HCT116 (cell line): ENCODE measurements around the gene DLG2. TPM values are rescaled to one million over a fixed set of nuclear protein-coding genes. Genes with fewer than 3 reads are reported as not detected.

Source experiments
- ATAC-seq: fragments of 200-7000 bp; cut with Tn5 transposase; 2 replicates; pipeline ENCODE4 v1.9.1; 2020; ENCODE audit warnings: mild to moderate bottlenecking, moderate library complexity
- BruUV-seq: library from RNA; stranded (reverse); fragments of 400-500 nt; replicated peaks from 2 replicates; lab custom pipeline; 2021; lab: Mats Ljungman, UMichigan
- CTCF ChIA-PET: fragments of 300-600 bp; sonication (Branson Sonifier 250); formaldehyde crosslinking; loops from one replicate; lab custom pipeline; 2021; ENCODE audit warnings: antibody characterized with exemption; lab: Charles Lee
- POLR2A ChIA-PET: fragments of 300-600, 350-600 bp; sonication (Branson Sonifier 250); formaldehyde crosslinking; loops from one replicate; lab custom pipeline; 2021; ENCODE audit warnings: antibody characterized with exemption; lab: Charles Lee
- RAD21 ChIA-PET, 2 experiments: fragments of 300-600 bp; sonication (Branson Sonifier 250); formaldehyde crosslinking; loops; one replicate each; lab custom pipeline; 2023; ENCODE audit warnings: low total read pairs in 2 of 2; ENCODE audit not compliant: uncharacterized antibody in 2 of 2, unreplicated experiment in 2 of 2, low non-redundant PET in 1 of 2; lab: Charles Lee
- DNase-seq: peaks from one replicate; pipeline ENCODE4 v3.0.0-alpha.2; 2010; ENCODE audit warnings: low read depth, low spot score
- H2AFZ ChIP-seq: fragments of 200-600 bp; shearing (Covaris generic), sonication (generic); 2 replicates; pipeline ENCODE4 v1.6.1; 2017; ENCODE audit warnings: low read depth, mixed run types, mixed read lengths, antibody characterized with exemption, low read length; ENCODE audit not compliant: poor library complexity, severe bottlenecking
- H3K27ac ChIP-seq: 2 replicates; pipeline ENCODE4 v1.5.1; 2012; ENCODE audit warnings: low read depth, low read length
- H3K27me3 ChIP-seq: fragments of 200-600 bp; sonication (generic); 2 replicates; pipeline ENCODE4 v1.6.1; 2016; ENCODE audit warnings: mixed run types, low read length, mixed read lengths; ENCODE audit not compliant: insufficient read depth
- H3K36me3 ChIP-seq, 2 experiments: fragments of 200-500 bp in 1 of 2; fragments of 200-600 bp in 1 of 2; sonication (Bioruptor generic) in 1 of 2; sonication (generic) in 1 of 2; 2 replicates each; pipeline versions ENCODE4 v1.5.1 to v1.6.1; 2014 to 2016; ENCODE audit warnings: low read length in 2 of 2, inconsistent platforms in 1 of 2, mixed read lengths in 1 of 2, mixed run types in 1 of 2; ENCODE audit not compliant: insufficient read depth in 2 of 2, control insufficient read depth in 1 of 2
- H3K4me1 ChIP-seq, 2 experiments: fragments of 200-600 bp in 1 of 2; sonication (generic) in 1 of 2; 2 replicates each; pipeline versions ENCODE4 v1.5.1 to v1.6.1; 2012 to 2017; ENCODE audit warnings: low read length in 2 of 2, inconsistent platforms in 1 of 2, mild to moderate bottlenecking in 1 of 2, mixed read lengths in 1 of 2, mixed run types in 1 of 2, moderate library complexity in 1 of 2; ENCODE audit not compliant: insufficient read depth in 2 of 2, control insufficient read depth in 1 of 2
- H3K4me2 ChIP-seq: fragments of 200-600 bp; sonication (generic); 2 replicates; pipeline ENCODE4 v1.6.1; 2017; ENCODE audit warnings: mixed run types, low read length, mixed read lengths
- H3K4me3 ChIP-seq, 2 experiments: fragments of 200-600 bp in 1 of 2; sonication (generic) in 1 of 2; replicated peaks in 1 of 2; 2 replicates each; pipeline ENCODE4 v1.5.1; 2011 to 2016; ENCODE audit warnings: low read length in 2 of 2, control low read depth in 1 of 2, low read depth in 1 of 2, mild to moderate bottlenecking in 1 of 2, mixed read lengths in 1 of 2, mixed run types in 1 of 2
- H3K79me2 ChIP-seq: fragments of 200-600 bp; sonication (generic); 2 replicates; pipeline ENCODE4 v1.6.1; 2017; ENCODE audit warnings: mild to moderate bottlenecking, mixed run types, low read length, moderate library complexity, mixed read lengths; ENCODE audit not compliant: insufficient read depth
- H3K9ac ChIP-seq: fragments of 200-600 bp; sonication (generic); 2 replicates; pipeline ENCODE4 v1.6.1; 2016; ENCODE audit warnings: low read length, mixed read lengths
- H3K9me2 ChIP-seq: fragments of 200-600 bp; sonication (generic), shearing (Covaris generic); 2 replicates; pipeline ENCODE4 v1.6.1; 2017; ENCODE audit warnings: mixed run types, mild to moderate bottlenecking, moderate library complexity; ENCODE audit not compliant: insufficient read depth
- H3K9me3 ChIP-seq, 2 experiments: fragments of 200-500 bp in 1 of 2; fragments of 200-600 bp in 1 of 2; sonication (Bioruptor generic) in 1 of 2; sonication (generic) in 1 of 2; 2 replicates each; pipeline ENCODE4 v1.6.1; 2014 to 2017; ENCODE audit warnings: low read length in 2 of 2, mixed read lengths in 2 of 2, inconsistent platforms in 1 of 2, low read depth in 1 of 2, mild to moderate bottlenecking in 1 of 2, mixed run types in 1 of 2, moderate library complexity in 1 of 2; ENCODE audit not compliant: control insufficient read depth in 1 of 2, insufficient read depth in 1 of 2
- H4K20me1 ChIP-seq: fragments of 200-600 bp; sonication (generic), shearing (Covaris generic); 2 replicates; pipeline ENCODE4 v1.6.1; 2017; ENCODE audit warnings: mixed run types, mild to moderate bottlenecking, moderate library complexity; ENCODE audit not compliant: insufficient read depth
- ATF3 ChIP-seq: IDR thresholded peaks from 2 replicates; pipeline ENCODE4 v1.6.1; 2012
- CBX3 ChIP-seq: IDR thresholded peaks from 2 replicates; pipeline ENCODE4 v1.6.1; 2012; ENCODE audit warnings: low read depth
- CTCF ChIP-seq, 3 experiments: fragments of 200-600 bp in 1 of 3; sonication (generic) in 1 of 3; IDR thresholded peaks in 2 of 3; conservative IDR thresholded peaks in 1 of 3; 2 replicates each; pipeline ENCODE4 v1.5.1; 2012 to 2017; ENCODE audit warnings: low read depth in 2 of 3, low read length in 2 of 3, antibody characterized with exemption in 1 of 3, borderline replicate concordance in 1 of 3, control low read depth in 1 of 3, mild to moderate bottlenecking in 1 of 3, mixed read lengths in 1 of 3, mixed run types in 1 of 3, moderate library complexity in 1 of 3; ENCODE audit not compliant: insufficient read depth in 1 of 3
- ELF1 ChIP-seq: IDR thresholded peaks from 2 replicates; pipeline ENCODE4 v1.6.1; 2012; ENCODE audit warnings: low read depth, borderline replicate concordance
- EZH2phosphoT487 ChIP-seq: fragments of 200-600 bp; IDR thresholded peaks from 2 replicates; pipeline ENCODE4 v1.6.1; 2018; ENCODE audit warnings: antibody characterized with exemption, borderline replicate concordance
- FOSL1 ChIP-seq: IDR thresholded peaks from 2 replicates; pipeline ENCODE4 v1.6.1; 2012; ENCODE audit warnings: low read depth
- JUND ChIP-seq: IDR thresholded peaks from 2 replicates; pipeline ENCODE4 v1.6.1; 2012
- MAX ChIP-seq: IDR thresholded peaks from 2 replicates; pipeline ENCODE4 v1.6.1; 2012
- POLR2AphosphoS5 ChIP-seq: IDR thresholded peaks from 2 replicates; pipeline ENCODE4 v1.6.1; 2011; ENCODE audit warnings: mild to moderate bottlenecking, low read depth, low read length, moderate library complexity
- RAD21 ChIP-seq: IDR thresholded peaks from 2 replicates; pipeline ENCODE4 v1.6.1; 2012; ENCODE audit warnings: low read depth, mild to moderate bottlenecking
- REST ChIP-seq: IDR thresholded peaks from 2 replicates; pipeline ENCODE4 v1.6.1; 2012; ENCODE audit warnings: low read depth
- SIN3A ChIP-seq: IDR thresholded peaks from 2 replicates; pipeline ENCODE4 v1.6.1; 2012; ENCODE audit warnings: low read depth
- SRF ChIP-seq: IDR thresholded peaks from 2 replicates; pipeline ENCODE4 v1.6.1; 2012; ENCODE audit warnings: low read depth
- TCF7L2 ChIP-seq: IDR thresholded peaks from 2 replicates; pipeline ENCODE4 v1.7.0; 2011; ENCODE audit warnings: borderline replicate concordance, inconsistent platforms; ENCODE audit not compliant: insufficient read depth, insufficient read length; ENCODE audit errors: extremely low read depth
- YY1 ChIP-seq: IDR thresholded peaks from 2 replicates; pipeline ENCODE4 v1.6.1; 2011; ENCODE audit warnings: low read length, low read depth, moderate library complexity, mild to moderate bottlenecking; ENCODE audit not compliant: insufficient replicate concordance; ENCODE audit errors: extremely low read depth
- intact Hi-C: fragments of 100-400 bp; cut with micrococcal nuclease; formaldehyde crosslinking; loops from 2 replicates; pipeline ENCODE4 v1.10.0; 2022
- total RNA-seq: library from RNA; stranded (reverse); gene quantifications from one replicate; pipeline ENCODE4 v1.2.1, GENCODE V29; 2021; ENCODE audit not compliant: unreplicated experiment

The DLG2 gene
- total RNA-seq, 1 experiment from 2014 or later = 2.4 TPM

- TF ChIP-seq CTCF (IDR thresholded peaks at IDR 0.05 in 2 of 3, conservative IDR thresholded peaks at IDR 0.05 in 1 of 3; ENCODE audit: borderline replicate concordance in 1 of 3, insufficient read depth in 1 of 3, low read depth in 2 of 3, low read length in 2 of 3) = peak; percentile 43 to 75 (median 74); a peak in 5 of 6 replicates
Observed at GRCh38 chr11:83836883-83837654, 1790.1 kb downstream of the DLG2 start (continued).

GRCh38 chr11:83836065-83836464 lies 1791.1 kb downstream of the DLG2 start:
- H3K9me3 ChIP-seq = no peaks in the 10 kb centered on the region
- H3K36me3 ChIP-seq = no peaks in the 10 kb centered on the region
- ATAC-seq (no peak), DNase-seq (no peak)
- H4K20me1 ChIP-seq = no peaks in the 10 kb centered on the region
- no peak overlapping the region for H2AFZ ChIP-seq
- CTCF ChIA-PET = interaction anchor here (0.7 to 2.9 kb wide), 6 partner anchors 9 to 728 kb away, joined by 3 to 23 read pairs (median 6); no protein-coding TSS in a partner anchor
- no peak overlapping the region for H3K9ac ChIP-seq
- H3K27me3 ChIP-seq = no peaks in the 10 kb centered on the region; the same call in 1 of the 2 replicates
- POLR2A ChIA-PET = no interaction called here
- no peaks in the 10 kb centered on the region for H3K4me1 ChIP-seq
- H3K27ac ChIP-seq = no peak overlapping the region
- H3K4me3 ChIP-seq = no peak overlapping the region
- H3K79me2 ChIP-seq = no peaks in the 10 kb centered on the region
- H3K9me2 ChIP-seq = no peaks in the 10 kb centered on the region
- no peak overlapping the region for H3K4me2 ChIP-seq
- no TSS peak for BruUV-seq
- RAD21 ChIA-PET = interaction anchor here in 1 of 2 experiments (0.5 kb wide), 1 partner anchor 729 kb away, joined by 3 read pairs; no protein-coding TSS in a partner anchor
- intact Hi-C loops = loop anchor here (1.0 to 5.0 kb wide), 4 partner anchors 426 to 1756 kb away; no protein-coding TSS in a partner anchor
- no peak for TF ChIP-seq SRF
- no peak for TF ChIP-seq POLR2AphosphoS5
- no peak for TF ChIP-seq JUND
- no peak for TF ChIP-seq CTCF (IDR thresholded peaks at IDR 0.05 in 2 of 3, conservative IDR thresholded peaks at IDR 0.05 in 1 of 3; ENCODE audit: borderline replicate concordance in 1 of 3, insufficient read depth in 1 of 3, low read depth in 2 of 3, low read length in 2 of 3)
- no peak for TF ChIP-seq RAD21
- no peak for TF ChIP-seq FOSL1
- TF ChIP-seq CBX3 = no peak
- TF ChIP-seq EZH2phosphoT487 = no peak
- no peak for TF ChIP-seq REST
- no peak for TF ChIP-seq TCF7L2
- TF ChIP-seq YY1 = no peak
- no peak for TF ChIP-seq SIN3A
- TF ChIP-seq MAX = no peak
- no peak for TF ChIP-seq ATF3
- no peak for TF ChIP-seq ELF1
